Activated T-helper 2 cell treated with anti-CD3 and anti-CD28 coated beads, Interferon-gamma antibody, Interleukin-2, Interleukin-4, amounts not matched to agents 10 μg/mL and 5 μg/mL and 100 μg/mL, durations not matched to agents 14 hours and 24 hours and 36 hours (primary cell): ENCODE results near the gene NAPB. TPM values are rescaled to one million over a fixed set of nuclear protein-coding genes. Genes with fewer than 3 reads are reported as not detected.
A peak's percentile ranks its signal among the peaks of the same experiment; 100 is the strongest.
"Not testable (repeated sequence)": the region's sequence is repeated elsewhere in the genome, so short reads cannot be mapped to it uniquely, and the experiment has no call there.

Experiments
- DNase-seq: peaks from one replicate; pipeline ENCODE4 v3.0.0; 2021; ENCODE audit warnings: low spot score
- H3K27ac Mint-ChIP-seq: one replicate; pipeline ENCODE4 v1.8.0; 2021; ENCODE audit warnings: mixed read lengths
- H3K27me3 Mint-ChIP-seq: one replicate; pipeline ENCODE4 v1.8.0; 2021; ENCODE audit warnings: low read depth, mixed read lengths
- H3K36me3 Mint-ChIP-seq: one replicate; pipeline ENCODE4 v1.8.0; 2021; ENCODE audit warnings: low read depth, mixed read lengths
- H3K4me1 Mint-ChIP-seq: one replicate; pipeline ENCODE4 v1.8.0; 2021; ENCODE audit warnings: low read depth, mixed read lengths
- H3K4me3 Mint-ChIP-seq: one replicate; pipeline ENCODE4 v1.8.0; 2021; ENCODE audit warnings: low read depth, mild to moderate bottlenecking, moderate library complexity, mixed read lengths
- H3K9me3 Mint-ChIP-seq: one replicate; pipeline ENCODE4 v1.8.0; 2021; ENCODE audit warnings: mixed read lengths
- intact Hi-C: fragments of 100-400 bp; cut with micrococcal nuclease; formaldehyde crosslinking; loops from one replicate; pipeline ENCODE4 v1.15.1; 2023
- total RNA-seq: library from RNA; stranded (reverse); gene quantifications from 2 replicates; pipeline ENCODE4 v1.2.3, GENCODE V29; 2022

The NAPB gene
- total RNA-seq, 1 donor from 2014 or later, result 13.8 TPM

- peak; percentile 100 for DNase-seq
- intact Hi-C loops, result loop anchor here (1.0 to 10.0 kb wide), 2 partner anchors 8 to 667 kb away; partner anchors contain the start of gene NXT1
- Mint-ChIP-seq H3K27me3 (no peaks in the 10 kb centered on the region), H3K27ac (peak overlapping the region; percentile 86), H3K9me3 (no peaks in the 10 kb centered on the region), H3K4me1 (peaks cover 21% of the 10 kb centered on the region), H3K4me3 (peak overlapping the region; percentile 88), H3K36me3 (peaks cover 27% of the 10 kb centered on the region)
Observed at GRCh38 chr20:23357767-23358562, 63.3 kb downstream of the NAPB start.

GRCh38 chr20:23356203-23356602 is 65.1 kb downstream of the NAPB start:
- Mint-ChIP-seq H3K4me3 (no peak overlapping the region), H3K27ac (no peak overlapping the region), H3K9me3 (no peaks in the 10 kb centered on the region), H3K4me1 (peaks cover 24% of the 10 kb centered on the region), H3K27me3 (no peaks in the 10 kb centered on the region), H3K36me3 (peaks cover 33% of the 10 kb centered on the region)
- DNase-seq, result no peak
- intact Hi-C loops, result loop anchor here (10.0 kb wide), 1 partner anchor 669 kb away; no protein-coding TSS in a partner anchor

- peaks cover 34% of the 10 kb centered on the region for H3K36me3 Mint-ChIP-seq
- H3K4me3 Mint-ChIP-seq, result peak overlapping the region; percentile 96
- H3K4me1 Mint-ChIP-seq, result peaks cover 17% of the 10 kb centered on the region
- peak; percentile 57 for DNase-seq
- intact Hi-C loops, result loop anchor here (1.0 to 10.0 kb wide), 7 partner anchors 7 to 1794 kb away; partner anchors contain the start of gene NAPB
- H3K9me3 Mint-ChIP-seq, result no peaks in the 10 kb centered on the region
- no peaks in the 10 kb centered on the region for H3K27me3 Mint-ChIP-seq
- peak overlapping the region; percentile 100 for H3K27ac Mint-ChIP-seq
Observed at GRCh38 chr20:23350904-23351838, 70.1 kb downstream of the NAPB start.

- no peaks in the 10 kb centered on the region for H3K9me3 Mint-ChIP-seq
- DNase-seq, result peak; percentile 95
- peak within 1 kb of the TSS; percentile 96 for H3K4me3 Mint-ChIP-seq
- peaks cover 17% of the 10 kb centered on the region for H3K4me1 Mint-ChIP-seq
- intact Hi-C loops, result loop anchor here (1.0 to 10.0 kb wide), 7 partner anchors 8 to 1793 kb away; partner anchors contain the start of gene NAPB
- H3K27ac Mint-ChIP-seq, result peak within 1 kb of the TSS; percentile 100
- H3K36me3 Mint-ChIP-seq, result peaks cover 26% of the 10 kb centered on the region
- no peaks in the 10 kb centered on the region for H3K27me3 Mint-ChIP-seq
Observed at GRCh38 chr20:23350196-23350903, 70.9 kb downstream of the NAPB start, which contains the start of gene NXT1. Gene NXT1, plus strand, starts transcription at chr20:23350791. Its CDS starts 3,251 bp downstream, at chr20:23354042.

- intact Hi-C loops, result loop anchor here (1.0 to 10.0 kb wide), 8 partner anchors 9 to 1792 kb away; partner anchors contain the start of gene NAPB
- Mint-ChIP-seq H3K36me3 (peaks cover 19% of the 10 kb centered on the region), H3K4me3 (peak overlapping the region; percentile 96), H3K27ac (peak overlapping the region; percentile 100), H3K9me3 (no peaks in the 10 kb centered on the region), H3K4me1 (peaks cover 17% of the 10 kb centered on the region), H3K27me3 (no peaks in the 10 kb centered on the region)
- no peak for DNase-seq
Observed at GRCh38 chr20:23349338-23350195, 71.7 kb downstream of the NAPB start.

- H3K9me3 Mint-ChIP-seq, H3K27ac Mint-ChIP-seq, DNase-seq, H3K4me3 Mint-ChIP-seq, H3K36me3 Mint-ChIP-seq, H3K27me3 Mint-ChIP-seq: not testable (repeated sequence)
- intact Hi-C loops, result loop anchor here (10.0 kb wide), 1 partner anchor 1014 kb away; no protein-coding TSS in a partner anchor
- H3K4me1 Mint-ChIP-seq, result peaks cover 17% of the 10 kb centered on the region
Observed at GRCh38 chr20:23348510-23348909, 72.8 kb downstream of the NAPB start.

GRCh38 chr20:23347791-23348190 is 73.5 kb downstream of the NAPB start:
- H3K4me3 Mint-ChIP-seq, result no peak overlapping the region
- peaks cover 15% of the 10 kb centered on the region for H3K4me1 Mint-ChIP-seq
- intact Hi-C loops, result loop anchor here (10.0 kb wide), 1 partner anchor 1013 kb away; no protein-coding TSS in a partner anchor
- no peak for DNase-seq
- peaks cover 6% of the 10 kb centered on the region for H3K36me3 Mint-ChIP-seq
- H3K9me3 Mint-ChIP-seq, result no peaks in the 10 kb centered on the region
- H3K27ac Mint-ChIP-seq, result no peak overlapping the region
- H3K27me3 Mint-ChIP-seq, result no peaks in the 10 kb centered on the region

- Mint-ChIP-seq H3K4me3 (no peak overlapping the region), H3K27ac (no peak overlapping the region), H3K27me3 (no peaks in the 10 kb centered on the region), H3K4me1 (peaks cover 11% of the 10 kb centered on the region), H3K36me3 (no peaks in the 10 kb centered on the region), H3K9me3 (no peaks in the 10 kb centered on the region)
- DNase-seq, result no peak
- intact Hi-C loops, result loop anchor here (10.0 kb wide), 1 partner anchor 1011 kb away; no protein-coding TSS in a partner anchor
Observed at GRCh38 chr20:23346002-23346401, 75.3 kb downstream of the NAPB start.

- Mint-ChIP-seq H3K27ac (no peak overlapping the region), H3K4me1 (peaks cover 5% of the 10 kb centered on the region), H3K4me3 (no peak overlapping the region), H3K9me3 (no peaks in the 10 kb centered on the region), H3K36me3 (no peaks in the 10 kb centered on the region), H3K27me3 (peaks cover under 1% of the 10 kb centered on the region)
- no peak for DNase-seq
- intact Hi-C loops, result loop anchor here (5.0 to 10.0 kb wide), 2 partner anchors 652 to 1010 kb away; no protein-coding TSS in a partner anchor
Observed at GRCh38 chr20:23344336-23344735, 77.0 kb downstream of the NAPB start.

- Mint-ChIP-seq H3K36me3 (no peaks in the 10 kb centered on the region), H3K4me1 (no peaks in the 10 kb centered on the region), H3K27ac (no peak overlapping the region), H3K27me3 (peaks cover 2% of the 10 kb centered on the region), H3K9me3 (no peaks in the 10 kb centered on the region), H3K4me3 (no peak overlapping the region)
- intact Hi-C loops, result loop anchor here (5.0 to 10.0 kb wide), 2 partner anchors 651 to 1009 kb away; no protein-coding TSS in a partner anchor
- DNase-seq, result no peak
Observed at GRCh38 chr20:23343590-23343989, 77.7 kb downstream of the NAPB start.

GRCh38 chr20:23341073-23341472 is 80.2 kb downstream of the NAPB start:
- H3K9me3 Mint-ChIP-seq, result no peaks in the 10 kb centered on the region
- intact Hi-C loops, result loop anchor here (5.0 to 10.0 kb wide), 2 partner anchors 649 to 1006 kb away; no protein-coding TSS in a partner anchor
- no peak for DNase-seq
- no peak overlapping the region for H3K4me3 Mint-ChIP-seq
- H3K27ac Mint-ChIP-seq, result no peak overlapping the region
- H3K36me3 Mint-ChIP-seq, result no peaks in the 10 kb centered on the region
- peaks cover 2% of the 10 kb centered on the region for H3K27me3 Mint-ChIP-seq
- H3K4me1 Mint-ChIP-seq, result peaks cover 7% of the 10 kb centered on the region
